ENCODE data around the gene NFIL3.

- TF ChIP-seq, protein P1, sequence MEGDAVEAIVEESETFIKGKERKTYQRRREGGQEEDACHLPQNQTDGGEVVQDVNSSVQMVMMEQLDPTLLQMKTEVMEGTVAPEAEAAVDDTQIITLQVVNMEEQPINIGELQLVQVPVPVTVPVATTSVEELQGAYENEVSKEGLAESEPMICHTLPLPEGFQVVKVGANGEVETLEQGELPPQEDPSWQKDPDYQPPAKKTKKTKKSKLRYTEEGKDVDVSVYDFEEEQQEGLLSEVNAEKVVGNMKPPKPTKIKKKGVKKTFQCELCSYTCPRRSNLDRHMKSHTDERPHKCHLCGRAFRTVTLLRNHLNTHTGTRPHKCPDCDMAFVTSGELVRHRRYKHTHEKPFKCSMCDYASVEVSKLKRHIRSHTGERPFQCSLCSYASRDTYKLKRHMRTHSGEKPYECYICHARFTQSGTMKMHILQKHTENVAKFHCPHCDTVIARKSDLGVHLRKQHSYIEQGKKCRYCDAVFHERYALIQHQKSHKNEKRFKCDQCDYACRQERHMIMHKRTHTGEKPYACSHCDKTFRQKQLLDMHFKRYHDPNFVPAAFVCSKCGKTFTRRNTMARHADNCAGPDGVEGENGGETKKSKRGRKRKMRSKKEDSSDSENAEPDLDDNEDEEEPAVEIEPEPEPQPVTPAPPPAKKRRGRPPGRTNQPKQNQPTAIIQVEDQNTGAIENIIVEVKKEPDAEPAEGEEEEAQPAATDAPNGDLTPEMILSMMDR (IDR thresholded peaks at IDR 0.05) = no peak
- no peak for TF ChIP-seq POLR2A (IDR thresholded peaks at IDR 0.05)
Observed at GRCh38 chr9:91391412-91391811, 32.2 kb downstream of the NFIL3 start.
